AG10803 (cell line): Measurements from ENCODE around the gene SETD3.

Source experiments
- DNase-seq: peaks from one replicate; pipeline ENCODE4 v3.0.0; 2010; ENCODE audit warnings: low read depth
- H3K4me3 ChIP-seq: 2 replicates; pipeline ENCODE4 v1.5.1; 2011; ENCODE audit warnings: mild to moderate bottlenecking, low read length, control low read depth
- TF ChIP-seq, protein P1 (sequence below): conservative IDR thresholded peaks from 2 replicates; pipeline ENCODE4 v1.5.1; 2011; ENCODE audit warnings: mild to moderate bottlenecking, low read length, control low read depth, inconsistent platforms

Gene SETD3

DNA sequence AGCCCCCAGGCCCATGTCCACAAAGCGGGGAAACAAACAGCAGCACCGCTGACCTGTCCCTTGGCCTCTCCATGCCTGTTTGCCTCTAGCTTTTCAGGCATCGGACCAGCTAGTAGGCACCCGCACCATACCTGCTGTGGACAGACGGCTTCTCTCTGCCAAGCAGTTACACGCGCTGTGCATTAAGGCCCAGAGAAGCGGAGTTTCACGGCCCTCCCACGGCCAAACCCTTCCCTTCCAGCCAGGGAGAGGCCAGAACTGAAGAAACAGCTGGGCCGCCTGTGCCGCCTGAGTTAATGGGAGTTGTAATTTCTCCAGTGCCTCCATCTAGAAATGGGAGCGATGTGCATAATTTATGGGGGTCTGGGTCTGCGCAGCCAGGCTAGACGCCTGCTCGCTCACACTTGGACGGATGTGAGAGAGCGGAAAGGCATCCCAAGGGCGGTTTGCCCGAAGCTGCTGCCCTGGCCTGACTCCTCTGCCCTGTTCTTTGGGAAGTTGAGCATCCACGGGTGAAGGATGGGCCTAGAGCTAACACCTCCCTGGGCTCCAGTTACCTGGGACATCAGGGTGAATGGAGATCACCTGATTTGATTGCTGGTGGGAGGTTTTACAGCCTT is 119.0 kb downstream of the SETD3 start:
- TF ChIP-seq, protein P1, sequence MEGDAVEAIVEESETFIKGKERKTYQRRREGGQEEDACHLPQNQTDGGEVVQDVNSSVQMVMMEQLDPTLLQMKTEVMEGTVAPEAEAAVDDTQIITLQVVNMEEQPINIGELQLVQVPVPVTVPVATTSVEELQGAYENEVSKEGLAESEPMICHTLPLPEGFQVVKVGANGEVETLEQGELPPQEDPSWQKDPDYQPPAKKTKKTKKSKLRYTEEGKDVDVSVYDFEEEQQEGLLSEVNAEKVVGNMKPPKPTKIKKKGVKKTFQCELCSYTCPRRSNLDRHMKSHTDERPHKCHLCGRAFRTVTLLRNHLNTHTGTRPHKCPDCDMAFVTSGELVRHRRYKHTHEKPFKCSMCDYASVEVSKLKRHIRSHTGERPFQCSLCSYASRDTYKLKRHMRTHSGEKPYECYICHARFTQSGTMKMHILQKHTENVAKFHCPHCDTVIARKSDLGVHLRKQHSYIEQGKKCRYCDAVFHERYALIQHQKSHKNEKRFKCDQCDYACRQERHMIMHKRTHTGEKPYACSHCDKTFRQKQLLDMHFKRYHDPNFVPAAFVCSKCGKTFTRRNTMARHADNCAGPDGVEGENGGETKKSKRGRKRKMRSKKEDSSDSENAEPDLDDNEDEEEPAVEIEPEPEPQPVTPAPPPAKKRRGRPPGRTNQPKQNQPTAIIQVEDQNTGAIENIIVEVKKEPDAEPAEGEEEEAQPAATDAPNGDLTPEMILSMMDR, result no peak
- no peak for DNase-seq
- H3K4me3 ChIP-seq, result no peak overlapping the region

DNA sequence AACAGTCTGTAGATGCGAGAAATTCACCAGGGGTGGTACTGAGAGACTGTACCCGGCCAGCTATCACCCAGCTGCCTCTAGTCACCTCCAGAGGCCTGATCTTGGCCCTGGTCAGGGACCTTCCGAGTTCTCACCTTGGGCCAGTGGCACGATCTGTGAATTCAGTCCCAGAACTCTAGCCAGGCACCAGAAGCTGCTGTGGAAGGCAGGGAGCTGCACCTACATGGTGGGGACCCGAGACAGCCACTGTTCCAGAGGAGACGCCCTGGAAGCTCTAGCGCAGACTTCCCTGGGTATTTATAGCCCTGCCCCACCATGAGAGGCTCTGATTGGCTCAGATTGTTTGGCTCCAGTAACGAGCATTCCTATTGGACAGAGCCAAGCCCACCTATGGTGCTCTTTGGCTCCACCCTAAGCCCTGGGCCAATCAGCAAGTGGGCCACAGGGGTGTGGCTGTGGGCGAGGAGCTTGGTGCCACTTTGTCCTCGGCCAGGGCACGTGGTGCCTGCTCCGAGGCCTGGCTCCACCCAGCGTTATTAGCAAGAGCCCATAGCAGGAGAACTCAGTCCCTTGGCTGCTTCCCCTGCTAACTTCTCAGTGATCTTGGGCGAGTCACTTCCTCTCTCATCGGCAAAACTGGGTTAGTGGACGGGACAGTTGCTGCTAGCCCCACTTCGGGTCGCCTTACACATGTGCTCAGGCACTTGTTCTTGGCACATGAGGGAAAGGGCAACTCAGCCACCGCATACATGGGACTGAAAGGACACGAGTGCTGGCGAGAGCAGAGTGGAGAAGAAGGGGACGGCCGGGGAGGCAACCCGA is 119.7 kb downstream of the SETD3 start:
- no peak for DNase-seq
- H3K4me3 ChIP-seq, result no peak overlapping the region
- TF ChIP-seq, protein P1, result no peak

DNA sequence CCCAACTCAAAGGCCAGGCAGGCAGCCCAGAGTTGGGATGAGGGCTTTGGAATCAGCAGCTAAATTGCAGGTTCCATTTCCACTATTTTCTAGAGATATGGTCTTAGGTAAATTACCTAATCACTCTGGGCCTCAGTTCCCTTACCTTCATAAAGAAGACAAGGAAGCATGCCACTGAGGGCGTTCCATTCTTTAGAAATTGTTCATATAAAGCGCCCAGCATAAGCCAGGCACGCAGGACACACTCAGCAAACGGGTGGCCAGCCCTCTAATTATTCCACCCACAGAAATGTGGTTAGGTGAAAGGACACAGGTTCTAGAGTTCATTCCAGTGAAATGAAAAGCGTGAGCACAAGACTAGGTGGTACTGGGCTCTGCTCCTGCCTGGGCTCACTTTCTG is 120.8 kb downstream of the SETD3 start:
- DNase-seq, result no peak
- H3K4me3 ChIP-seq, result no peak overlapping the region
- TF ChIP-seq, protein P1, result no peak

DNA sequence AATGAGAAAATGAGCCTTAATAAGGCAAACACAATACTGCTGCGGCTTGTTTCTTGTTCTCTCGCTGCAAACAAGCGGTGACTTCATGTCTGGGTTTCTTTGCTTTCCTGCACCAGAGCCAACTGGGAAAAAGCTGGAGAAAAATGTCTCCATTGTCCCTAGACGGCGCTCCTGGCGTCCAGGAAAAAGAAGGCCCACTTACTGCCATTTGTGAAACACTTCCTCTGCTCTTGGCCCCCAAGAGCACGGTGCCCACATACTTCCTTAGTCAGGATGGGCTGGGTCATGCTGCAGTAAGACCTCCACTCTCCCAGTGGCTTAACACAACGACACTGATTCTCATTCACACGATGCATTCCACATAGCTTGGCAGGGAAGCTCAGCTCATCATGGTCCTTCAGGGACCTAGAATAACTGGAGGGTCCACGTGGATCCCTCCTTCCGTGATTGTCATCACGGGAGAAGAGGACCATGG is 122.7 kb downstream of the SETD3 start:
- no peak overlapping the region for H3K4me3 ChIP-seq
- TF ChIP-seq, protein P1, result no peak
- no peak for DNase-seq

DNA sequence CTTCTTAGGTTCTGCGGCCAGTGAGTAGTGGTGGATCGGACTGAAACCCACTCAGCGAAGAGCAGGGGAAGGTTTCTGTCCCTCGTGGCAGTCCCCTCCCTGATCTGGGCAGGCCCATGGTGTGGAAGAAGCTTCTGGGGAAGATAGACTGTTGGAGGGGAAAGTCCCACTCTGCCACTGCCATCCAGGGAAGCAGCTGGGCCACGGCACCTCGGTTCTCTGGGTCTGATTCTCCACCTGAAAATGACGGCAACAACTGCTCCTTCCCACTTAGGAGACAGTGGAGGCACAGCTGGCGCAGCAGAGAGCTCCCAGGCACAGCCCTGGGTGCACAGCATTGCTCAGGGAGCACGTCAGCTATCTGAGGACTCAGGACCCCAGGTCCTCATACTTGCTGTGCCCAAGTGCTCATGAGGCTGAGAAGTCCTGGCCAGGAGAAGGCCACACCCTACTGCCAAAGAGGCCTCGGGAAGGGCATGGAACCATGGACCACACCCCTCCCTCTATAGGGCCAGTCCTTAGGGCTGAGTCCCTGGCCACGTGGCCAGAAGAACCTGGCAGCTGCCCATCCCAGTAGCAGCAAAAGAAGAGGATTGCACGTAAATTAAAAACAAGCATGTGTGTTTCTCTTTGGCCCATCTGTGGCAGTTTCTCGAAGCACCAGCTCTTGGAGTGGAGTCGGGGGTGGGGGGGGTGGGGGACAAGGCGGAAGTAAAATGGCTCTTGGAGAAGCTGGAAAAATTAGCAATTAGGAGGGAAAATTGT is 123.3 kb downstream of the SETD3 start:
- TF ChIP-seq, protein P1, result no peak
- DNase-seq, result no peak
- no peak overlapping the region for H3K4me3 ChIP-seq

DNA sequence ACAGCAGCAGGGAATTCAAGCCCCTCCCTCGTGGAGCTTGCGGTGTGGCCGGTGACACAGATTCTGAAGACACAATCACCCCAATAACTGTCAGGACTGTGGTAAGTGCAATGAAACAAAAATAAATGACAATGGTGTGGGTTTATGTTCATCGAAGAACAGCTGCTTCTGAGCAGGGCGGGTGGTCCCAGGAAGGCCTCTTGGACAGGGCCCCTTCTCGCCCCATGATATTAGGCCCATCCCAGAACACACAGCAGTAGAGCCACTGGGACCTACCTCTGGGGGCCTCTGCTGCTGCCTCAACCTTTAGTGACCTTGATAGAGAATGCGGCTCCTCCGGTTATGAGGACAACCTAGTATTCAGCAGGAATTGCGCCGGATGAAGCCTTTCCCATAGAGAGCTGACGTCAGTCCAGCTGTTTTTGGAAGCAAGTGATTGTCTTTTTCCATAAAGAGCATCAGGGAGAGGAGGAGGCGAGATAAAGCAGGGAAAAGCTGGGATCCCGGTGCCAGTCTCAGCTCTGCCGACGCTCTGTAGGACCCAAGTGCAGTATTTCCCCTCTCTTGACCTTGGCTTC is 124.5 kb downstream of the SETD3 start:
- no peak overlapping the region for H3K4me3 ChIP-seq
- no peak for DNase-seq
- TF ChIP-seq, protein P1, result no peak
